IMR-90 (cell line): ENCODE measurements around the gene SPATA2. TPM values are rescaled to one million over a fixed set of nuclear protein-coding genes. Genes with fewer than 3 reads are reported as not detected.

Experiments used
- ATAC-seq: fragments of 200-7000 bp; cut with Tn5 transposase; 2 replicates; pipeline ENCODE4 v1.9.1; 2020; ENCODE audit warnings: low read depth, mild to moderate bottlenecking, moderate library complexity
- BruUV-seq: library from RNA; stranded (reverse); fragments of 400-500 nt; replicated peaks from 2 replicates; lab custom pipeline; 2021; lab: Mats Ljungman, UMichigan
- CTCF ChIA-PET: fragments of 300-600 bp; formaldehyde crosslinking; extraction: SDS; loops from one replicate; lab custom pipeline; 2021; ENCODE audit warnings: antibody characterized with exemption; lab: Yijun Ruan, JAX
- POLR2A ChIA-PET: fragments of 300-600 bp; sonication (Branson Sonifier 250); formaldehyde crosslinking; loops from one replicate; lab custom pipeline; 2022; ENCODE audit warnings: antibody characterized with exemption; ENCODE audit not compliant: unreplicated experiment; lab: Charles Lee
- DNase-seq: peaks from one replicate; pipeline ENCODE4 v3.0.0; 2013
- H2AFZ ChIP-seq: replicated peaks from 2 replicates; pipeline ENCODE3; 2013; ENCODE audit warnings: low read length, mild to moderate bottlenecking; ENCODE audit not compliant: poor library complexity
- H2AK5ac ChIP-seq: 2 replicates; pipeline ENCODE4 v1.6.1; 2013; ENCODE audit warnings: low read depth, low read length, inconsistent platforms
- H2AK9ac ChIP-seq: replicated peaks from 2 replicates; pipeline ENCODE3; 2013; ENCODE audit warnings: mild to moderate bottlenecking, low read depth, low read length, moderate library complexity; ENCODE audit not compliant: poor library complexity
- H2BK120ac ChIP-seq: 2 replicates; pipeline ENCODE4 v1.6.1; 2013; ENCODE audit warnings: low read depth, low read length, inconsistent platforms
- H2BK15ac ChIP-seq: 3 replicates; pipeline ENCODE4 v1.6.1; 2013; ENCODE audit warnings: low read depth, low read length, inconsistent platforms
- H2BK20ac ChIP-seq: 2 replicates; pipeline ENCODE4 v1.6.1; 2013; ENCODE audit warnings: low read depth, mild to moderate bottlenecking, inconsistent platforms, low read length, moderate library complexity
- H2BK5ac ChIP-seq: 2 replicates; pipeline ENCODE4 v1.6.1; 2013; ENCODE audit warnings: mild to moderate bottlenecking, low read depth, low read length, inconsistent platforms; ENCODE audit not compliant: poor library complexity, severe bottlenecking
- H3K14ac ChIP-seq: replicated peaks from 2 replicates; pipeline ENCODE4 v1.6.1; 2013; ENCODE audit warnings: low read depth, low read length, inconsistent platforms
- H3K18ac ChIP-seq: 2 replicates; pipeline ENCODE4 v1.6.1; 2013; ENCODE audit warnings: low read depth, low read length, control low read depth
- H3K23ac ChIP-seq: 2 replicates; pipeline ENCODE4 v1.6.1; 2013; ENCODE audit warnings: low read depth, low read length, inconsistent platforms
- H3K27ac ChIP-seq: 2 replicates; pipeline ENCODE4 v1.5.1; 2013; ENCODE audit warnings: mild to moderate bottlenecking, control low read depth, low read length; ENCODE audit not compliant: insufficient read depth
- H3K27me3 ChIP-seq: 2 replicates; pipeline ENCODE4 v1.6.1; 2013; ENCODE audit warnings: low read length; ENCODE audit not compliant: control insufficient read depth, insufficient read depth
- H3K36me3 ChIP-seq: 2 replicates; pipeline ENCODE4 v1.6.1; 2013; ENCODE audit warnings: low read length, mixed read lengths; ENCODE audit not compliant: control insufficient read depth, insufficient read depth
- H3K4ac ChIP-seq: 2 replicates; pipeline ENCODE4 v1.6.1; 2013; ENCODE audit warnings: low read depth, low read length, inconsistent platforms
- H3K4me1 ChIP-seq: 2 replicates; pipeline ENCODE4 v1.6.1; 2013; ENCODE audit warnings: low read length, mixed read lengths; ENCODE audit not compliant: control insufficient read depth, insufficient read depth
- H3K4me2 ChIP-seq: 2 replicates; pipeline ENCODE4 v1.6.1; 2013; ENCODE audit warnings: low read depth, mild to moderate bottlenecking, control low read depth, low read length, moderate library complexity
- H3K4me3 ChIP-seq: 2 replicates; pipeline ENCODE4 v1.5.1; 2013; ENCODE audit warnings: low read depth, mild to moderate bottlenecking, control low read depth, low read length, moderate library complexity; ENCODE audit not compliant: insufficient read depth
- H3K56ac ChIP-seq: 2 replicates; pipeline ENCODE4 v1.6.1; 2013; ENCODE audit warnings: low read length, inconsistent platforms; ENCODE audit not compliant: insufficient read depth; ENCODE audit errors: extremely low read depth
- H3K79me1 ChIP-seq, 2 experiments: 2 replicates each; pipeline ENCODE4 v1.6.1; 2013; ENCODE audit warnings: low read length in 2 of 2, inconsistent platforms in 1 of 2, low read depth in 1 of 2
- H3K9ac ChIP-seq: 2 replicates; pipeline ENCODE4 v1.6.1; 2013; ENCODE audit warnings: low read depth, low read length, control low read depth
- H3K9me1 ChIP-seq: 2 replicates; pipeline ENCODE4 v1.6.1; 2013; ENCODE audit warnings: low read length, inconsistent platforms; ENCODE audit not compliant: insufficient read depth
- H3K9me3 ChIP-seq: 2 replicates; pipeline ENCODE4 v1.6.1; 2013; ENCODE audit warnings: low read length; ENCODE audit not compliant: control insufficient read depth, insufficient read depth
- H4K20me1 ChIP-seq: 2 replicates; pipeline ENCODE4 v1.6.1; 2013; ENCODE audit warnings: low read length, inconsistent platforms; ENCODE audit not compliant: insufficient read depth
- H4K5ac ChIP-seq: 2 replicates; pipeline ENCODE4 v1.6.1; 2013; ENCODE audit warnings: mild to moderate bottlenecking, low read depth, low read length, control low read depth
- H4K8ac ChIP-seq, 2 experiments: 2 replicates each; pipeline ENCODE4 v1.6.1; 2013; ENCODE audit warnings: low read depth in 2 of 2, low read length in 2 of 2, control low read depth in 1 of 2, inconsistent platforms in 1 of 2
- H4K91ac ChIP-seq: 2 replicates; pipeline ENCODE4 v1.6.1; 2013; ENCODE audit warnings: low read depth, low read length, inconsistent platforms; ENCODE audit not compliant: insufficient read depth
- CHD1 ChIP-seq: IDR thresholded peaks from 2 replicates; pipeline ENCODE4 v1.6.1; 2012; ENCODE audit warnings: low read depth, low read length, improper control_type of control experiment
- CTCF ChIP-seq: conservative IDR thresholded peaks from 2 replicates; pipeline ENCODE4 v1.5.1; 2012; ENCODE audit warnings: mild to moderate bottlenecking, low read depth, low read length, improper control_type of control experiment
- FOS ChIP-seq: fragments of 150-350 bp; IDR thresholded peaks from 2 replicates; pipeline ENCODE4 v1.6.1; 2016; ENCODE audit warnings: low read depth, low read length
- MAFK ChIP-seq: IDR thresholded peaks from 2 replicates; pipeline ENCODE4 v1.6.1; 2012; ENCODE audit warnings: low read depth, low read length, improper control_type of control experiment
- MAZ ChIP-seq: IDR thresholded peaks from 2 replicates; pipeline ENCODE4 v1.6.1; 2012; ENCODE audit warnings: low read depth, mild to moderate bottlenecking, low read length, improper control_type of control experiment, moderate library complexity, borderline replicate concordance
- RAD21 ChIP-seq: IDR thresholded peaks from 2 replicates; pipeline ENCODE4 v1.6.1; 2012; ENCODE audit warnings: low read length, improper control_type of control experiment
- RCOR1 ChIP-seq: IDR thresholded peaks from 2 replicates; pipeline ENCODE4 v1.6.1; 2012; ENCODE audit warnings: mild to moderate bottlenecking, low read length, improper control_type of control experiment; ENCODE audit not compliant: insufficient replicate concordance
- RFX5 ChIP-seq: IDR thresholded peaks from 2 replicates; pipeline ENCODE4 v1.8.0; 2012; ENCODE audit warnings: low read depth, mild to moderate bottlenecking, low read length, moderate library complexity
- SMC3 ChIP-seq: fragments of 150-350 bp; IDR thresholded peaks from 2 replicates; pipeline ENCODE4 v1.6.1; 2016; ENCODE audit warnings: low read depth, mild to moderate bottlenecking, antibody characterized with exemption, low read length, moderate library complexity
- WGBS, 2 experiments: methylation state at CpG; one replicate each; pipeline versions ENCODE4 v1.1.5 to v1.1.7; 2013; ENCODE audit warnings: missing lambda C conversion rate in 2 of 2; ENCODE audit not compliant: insufficient read length in 1 of 2; ENCODE audit errors: extremely low coverage in 2 of 2; 5-methylcytosine and 5-hydroxymethylcytosine counted together
- dilution Hi-C: fragments of 300-500 bp; cut with HindIII; formaldehyde crosslinking; loops from one replicate; pipeline ENCODE4 v1.14.3; 2018; ENCODE audit warnings: low sequenced_read_pairs; ENCODE audit not compliant: unreplicated experiment
- in situ Hi-C: fragments of 300-500 bp; cut with MboI; formaldehyde crosslinking; loops from 3 replicates; pipeline ENCODE4 v1.14.3; 2019; ENCODE audit warnings: low sequenced_read_pairs, inconsistent platforms, mixed read lengths
- intact Hi-C: fragments of 100-400 bp; cut with micrococcal nuclease; formaldehyde crosslinking; loops from 2 replicates; pipeline ENCODE4 v1.10.0; 2022
- polyA plus RNA-seq, 3 experiments: library from polyadenylated mRNA; depleted of rRNA; stranded (reverse); fragments of >200 nt; gene quantifications; 2 replicates each; pipeline ENCODE4 v1.2.3, GENCODE V29; 2012; ENCODE audit warnings: low replicate concordance in 1 of 3
- total RNA-seq: library from RNA; depleted of rRNA; stranded (reverse); fragments of >200 nt; gene quantifications from 2 replicates; pipeline ENCODE4 v1.2.3, GENCODE V29; 2012

The SPATA2 gene
- total and polyA plus RNA-seq, 2 of the 4 experiments (the other 2 are of a cell fraction), result 1.3 to 4.5 TPM

GRCh38 chr20:49868538-49868937 is 46.8 kb downstream of the SPATA2 start:
- POLR2A ChIA-PET, result no interaction called here
- Histone ChIP-seq H3K4me3 (no peak overlapping the region), H3K79me1 (no peaks in the 10 kb centered on the region; a peak in 1 of 4 replicates), H3K9me1 (peaks cover 4% of the 10 kb centered on the region; the same call in 1 of the 2 replicates), H3K9ac (no peak overlapping the region), H3K27me3 (no peaks in the 10 kb centered on the region), H3K36me3 (peaks cover 18% of the 10 kb centered on the region), H3K18ac (no peak overlapping the region), H4K20me1 (no peaks in the 10 kb centered on the region), H3K27ac (no peak overlapping the region), H2BK15ac (no peak overlapping the region), H2BK120ac (no peak overlapping the region), H2AFZ (no peak overlapping the region), H3K14ac (no peak overlapping the region), H2AK5ac (no peak overlapping the region), H3K4me2 (no peak overlapping the region), H3K23ac (no peak overlapping the region), H3K56ac (no peak overlapping the region), H4K8ac (no peak overlapping the region), H3K9me3 (no peaks in the 10 kb centered on the region), H4K91ac (no peak overlapping the region), H4K5ac (no peak overlapping the region), H2BK5ac (no peak overlapping the region), H2AK9ac (no peak overlapping the region), H3K4me1 (peaks cover 2% of the 10 kb centered on the region; the same call in 1 of the 2 replicates), H2BK20ac (no peak overlapping the region), H3K4ac (no peak overlapping the region)
- no TSS peak for BruUV-seq
- DNase-seq, result no peak
- in situ Hi-C loops (loop anchor here (25.0 kb wide), 1 partner anchor 531 kb away; no protein-coding TSS in a partner anchor), dilution Hi-C loops (no loop called here), intact Hi-C loops (no loop called here)
- TF ChIP-seq RCOR1 (no peak), RFX5 (no peak), MAFK (no peak), MAZ (no peak), FOS (no peak), RAD21 (no peak), SMC3 (no peak), CTCF (no peak), CHD1 (no peak)
- CTCF ChIA-PET, result no interaction called here
- ATAC-seq, result no peak
- 100% methylated on average over 1 of the region's 3 CpGs; no CpG with 5 or more reads in 1 of the 2 experiments for WGBS, 2 experiments
